GM21825 (cell line): ENCODE measurements around the gene FAM151A.
"Not testable (repeated sequence)": the region's sequence is repeated elsewhere in the genome, so short reads cannot be mapped to it uniquely, and the experiment has no call there.

Source experiments
- ATAC-seq: cut with Tn5 transposase; IDR thresholded peaks from one replicate; pipeline ENCODE4 v1.9.1; 2021; ENCODE audit warnings: mild to moderate bottlenecking, moderate library complexity; ENCODE audit not compliant: unreplicated experiment

FAM151A gene

GRCh38 chr1:54636461-54637446, 13.4 kb upstream of the FAM151A start:
- ATAC-seq, result not testable (repeated sequence)

- ATAC-seq, result not testable (repeated sequence)
Measured at GRCh38 chr1:54635804-54636203, 12.5 kb upstream of the FAM151A start.

GRCh38 chr1:54627196-54627595, 3.9 kb upstream of the FAM151A start:
- ATAC-seq, result no peak

GRCh38 chr1:54624466-54625464, 1.4 kb upstream of the FAM151A start:
- no peak for ATAC-seq

GRCh38 chr1:54619749-54620148, 3.6 kb downstream of the FAM151A start:
- no peak for ATAC-seq

GRCh38 chr1:54615531-54616279, 7.6 kb downstream of the FAM151A start:
- ATAC-seq, result no peak

GRCh38 chr1:54614563-54614962, 8.8 kb downstream of the FAM151A start:
- no peak for ATAC-seq

GRCh38 chr1:54614024-54614423, 9.3 kb downstream of the FAM151A start:
- no peak for ATAC-seq

- ATAC-seq, result no peak
Measured at GRCh38 chr1:54611621-54612020, 11.7 kb downstream of the FAM151A start.

- no peak for ATAC-seq
Measured at GRCh38 chr1:54610601-54611580, 12.4 kb downstream of the FAM151A start.

GRCh38 chr1:54610048-54610447, 13.3 kb downstream of the FAM151A start:
- ATAC-seq, result no peak

- ATAC-seq, result no peak
Measured at GRCh38 chr1:54609301-54609921, 13.9 kb downstream of the FAM151A start.

GRCh38 chr1:54608566-54609230, 14.6 kb downstream of the FAM151A start:
- ATAC-seq, result no peak

- no peak for ATAC-seq
Measured at GRCh38 chr1:54607821-54608565, 15.3 kb downstream of the FAM151A start.

GRCh38 chr1:54606990-54607325, 16.4 kb downstream of the FAM151A start:
- no peak for ATAC-seq

GRCh38 chr1:54606096-54606989, 17.0 kb downstream of the FAM151A start:
- no peak for ATAC-seq
